HepG2 (cell line): Measurements from ENCODE around the gene SEPTIN11. TPM values are rescaled to one million over a fixed set of nuclear protein-coding genes. Genes with fewer than 3 reads are reported as not detected.

Experiments
- NFYC ChIP-seq: IDR thresholded peaks from 2 replicates; pipeline ENCODE4 v1.6.1; 2016; ENCODE audit warnings: missing genetic modification reagents, missing compliant biosample characterization
- PCBP2 ChIP-seq: fragments of 200-400 bp; formaldehyde crosslinking; optimal IDR thresholded peaks from 2 replicates; pipeline ENCODE3; 2018; ENCODE audit warnings: low read length, low read depth; ENCODE audit not compliant: poor library complexity, severe bottlenecking
- ZNF792 ChIP-seq: IDR thresholded peaks from 2 replicates; pipeline ENCODE4 v1.6.1; 2016
- polyA plus RNA-seq, 8 experiments: library from polyadenylated mRNA; depleted of rRNA in 3 of 8; stranded (reverse) in 7 of 8; unstranded in 1 of 8; fragments of >200 nt; fragmentation: Illumina TruSeq in 4 of 8; extraction: Trizol in 4 of 8; gene quantifications; 2 replicates each; pipeline versions ENCODE4 v1.2.1 to v1.2.3, GENCODE V29; 2011 to 2016; ENCODE audit warnings: low read depth in 4 of 8, missing spikeins in 1 of 8, mixed read lengths in 1 of 8; ENCODE audit not compliant: insufficient read depth in 1 of 8
- total RNA-seq, 5 experiments: library from RNA; depleted of rRNA; stranded (reverse); fragments of >200 nt; fragmentation: Illumina TruSeq; extraction: Trizol; gene quantifications; 2 replicates each; pipeline ENCODE4 v1.2.3, GENCODE V29; 2016; ENCODE audit warnings: low read depth in 1 of 5
- TF ChIP-seq, protein P1 (sequence below): sonication (generic); formaldehyde crosslinking; conservative IDR thresholded peaks from 2 replicates; pipeline ENCODE4 v1.4.0; 2020; ENCODE audit warnings: mild to moderate bottlenecking, missing genetic modification reagents, moderate library complexity
- TF ChIP-seq, protein P2 (sequence below): sonication (generic); formaldehyde crosslinking; IDR thresholded peaks from 2 replicates; pipeline ENCODE4 v1.5.1; 2020; ENCODE audit warnings: mild to moderate bottlenecking, missing genetic modification reagents

Gene SEPTIN11
- total and polyA plus RNA-seq, 2 of the 13 experiments (the other 11 are each of a cell fraction or from before 2014, with no cell fraction given) = 28.9 to 47.3 TPM

DNA sequence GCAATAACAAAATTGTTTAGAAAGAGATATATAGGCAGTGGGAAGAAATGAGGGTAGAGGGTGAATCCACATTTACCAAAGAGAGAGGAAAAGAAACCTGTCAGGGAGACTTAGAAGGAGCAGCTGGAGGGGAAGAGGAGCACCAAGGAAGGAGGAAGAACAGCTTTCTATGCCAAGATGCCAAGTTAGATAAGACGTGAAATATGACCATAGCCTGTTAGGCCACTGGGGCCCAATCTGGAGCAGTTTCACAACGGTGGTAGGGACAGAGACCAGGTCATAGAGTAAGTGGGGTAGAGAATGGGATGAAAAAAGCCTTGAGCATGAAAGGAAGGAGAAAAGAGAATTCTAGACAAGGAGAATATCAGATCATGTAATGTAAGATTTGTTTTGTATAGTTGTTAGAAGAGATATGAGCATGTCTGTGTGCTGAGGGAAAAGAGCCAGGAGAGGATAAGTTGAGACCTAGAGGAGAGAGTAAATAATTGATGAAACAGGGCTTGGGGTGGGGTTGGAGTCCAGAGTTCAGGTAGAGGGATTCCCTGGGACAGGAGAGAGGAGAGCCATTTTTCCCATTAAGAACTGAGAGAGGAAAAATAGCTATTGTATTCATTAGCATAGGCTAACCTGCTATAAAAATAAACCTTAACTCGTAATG is 47.2 kb upstream of the SEPTIN11 start (continued):
- TF ChIP-seq, protein P1, sequence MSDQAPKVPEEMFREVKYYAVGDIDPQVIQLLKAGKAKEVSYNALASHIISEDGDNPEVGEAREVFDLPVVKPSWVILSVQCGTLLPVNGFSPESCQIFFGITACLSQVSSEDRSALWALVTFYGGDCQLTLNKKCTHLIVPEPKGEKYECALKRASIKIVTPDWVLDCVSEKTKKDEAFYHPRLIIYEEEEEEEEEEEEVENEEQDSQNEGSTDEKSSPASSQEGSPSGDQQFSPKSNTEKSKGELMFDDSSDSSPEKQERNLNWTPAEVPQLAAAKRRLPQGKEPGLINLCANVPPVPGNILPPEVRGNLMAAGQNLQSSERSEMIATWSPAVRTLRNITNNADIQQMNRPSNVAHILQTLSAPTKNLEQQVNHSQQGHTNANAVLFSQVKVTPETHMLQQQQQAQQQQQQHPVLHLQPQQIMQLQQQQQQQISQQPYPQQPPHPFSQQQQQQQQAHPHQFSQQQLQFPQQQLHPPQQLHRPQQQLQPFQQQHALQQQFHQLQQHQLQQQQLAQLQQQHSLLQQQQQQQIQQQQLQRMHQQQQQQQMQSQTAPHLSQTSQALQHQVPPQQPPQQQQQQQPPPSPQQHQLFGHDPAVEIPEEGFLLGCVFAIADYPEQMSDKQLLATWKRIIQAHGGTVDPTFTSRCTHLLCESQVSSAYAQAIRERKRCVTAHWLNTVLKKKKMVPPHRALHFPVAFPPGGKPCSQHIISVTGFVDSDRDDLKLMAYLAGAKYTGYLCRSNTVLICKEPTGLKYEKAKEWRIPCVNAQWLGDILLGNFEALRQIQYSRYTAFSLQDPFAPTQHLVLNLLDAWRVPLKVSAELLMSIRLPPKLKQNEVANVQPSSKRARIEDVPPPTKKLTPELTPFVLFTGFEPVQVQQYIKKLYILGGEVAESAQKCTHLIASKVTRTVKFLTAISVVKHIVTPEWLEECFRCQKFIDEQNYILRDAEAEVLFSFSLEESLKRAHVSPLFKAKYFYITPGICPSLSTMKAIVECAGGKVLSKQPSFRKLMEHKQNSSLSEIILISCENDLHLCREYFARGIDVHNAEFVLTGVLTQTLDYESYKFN = peak; percentile 43; the same call in 1 of the 2 replicates
- no peak for TF ChIP-seq NFYC
- TF ChIP-seq ZNF792 = peak; percentile 75; the same call in 1 of the 2 replicates
- TF ChIP-seq, protein P2, sequence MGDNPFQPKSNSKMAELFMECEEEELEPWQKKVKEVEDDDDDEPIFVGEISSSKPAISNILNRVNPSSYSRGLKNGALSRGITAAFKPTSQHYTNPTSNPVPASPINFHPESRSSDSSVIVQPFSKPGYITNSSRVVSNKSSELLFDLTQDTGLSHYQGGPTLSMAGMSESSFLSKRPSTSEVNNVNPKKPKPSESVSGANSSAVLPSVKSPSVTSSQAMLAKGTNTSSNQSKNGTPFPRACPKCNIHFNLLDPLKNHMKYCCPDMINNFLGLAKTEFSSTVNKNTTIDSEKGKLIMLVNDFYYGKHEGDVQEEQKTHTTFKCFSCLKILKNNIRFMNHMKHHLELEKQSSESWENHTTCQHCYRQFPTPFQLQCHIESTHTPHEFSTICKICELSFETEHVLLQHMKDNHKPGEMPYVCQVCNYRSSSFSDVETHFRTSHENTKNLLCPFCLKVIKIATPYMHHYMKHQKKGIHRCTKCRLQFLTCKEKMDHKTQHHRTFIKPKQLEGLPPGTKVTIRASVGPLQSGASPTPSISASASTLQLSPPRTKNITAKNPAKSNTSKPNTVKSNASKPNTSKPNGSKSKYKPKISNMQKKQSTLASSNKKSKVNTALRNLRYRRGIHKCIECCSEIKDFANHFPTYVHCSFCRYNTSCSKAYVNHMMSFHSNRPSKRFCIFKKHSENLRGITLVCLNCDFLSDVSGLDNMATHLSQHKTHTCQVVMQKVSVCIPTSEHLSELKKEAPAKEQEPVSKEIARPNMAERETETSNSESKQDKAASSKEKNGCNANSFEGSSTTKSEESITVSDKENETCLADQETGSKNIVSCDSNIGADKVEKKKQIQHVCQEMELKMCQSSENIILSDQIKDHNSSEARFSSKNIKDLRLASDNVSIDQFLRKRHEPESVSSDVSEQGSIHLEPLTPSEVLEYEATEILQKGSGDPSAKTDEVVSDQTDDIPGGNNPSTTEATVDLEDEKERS (CRISPR knock-in tag) = peak; percentile 87; the same call in 1 of the 2 replicates
- no peak for TF ChIP-seq PCBP2
